ENCODE measurements around the gene CD19. TPM values are rescaled to one million over a fixed set of nuclear protein-coding genes. Genes with fewer than 3 reads are reported as not detected.

CD19 gene
- polyA plus RNA-seq, 1 donor (not counting 4 experiments of a cell fraction or from before 2014, with no cell fraction given), result not detected

DNA sequence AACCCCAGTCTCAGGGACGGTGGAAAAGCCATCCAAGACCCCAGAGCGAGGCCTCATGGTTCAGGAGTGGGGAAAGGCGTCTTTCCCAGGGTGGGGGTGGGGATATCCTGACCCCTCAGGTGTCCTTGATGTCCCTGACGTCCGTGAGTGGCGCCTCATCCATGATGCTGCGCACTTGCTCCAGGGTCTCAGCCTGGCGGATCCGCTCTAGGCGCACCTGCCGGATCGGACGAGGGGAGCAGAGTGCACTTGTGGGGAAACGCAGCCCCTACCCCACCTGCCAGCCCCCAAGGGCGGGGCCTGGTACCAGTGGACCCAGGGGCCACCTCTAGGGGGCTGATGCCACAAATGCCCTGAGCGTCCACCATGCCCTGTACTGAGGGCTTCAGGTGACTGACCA, 26.9 kb upstream of the CD19 start:
- Histone ChIP-seq H3K4me3 (ENCODE audit: control insufficient read depth in 2 of 3, extremely low read depth in 1 of 3, insufficient read depth in 2 of 3, low read depth in 1 of 3, low read length in 3 of 3) (no peak overlapping the region), H3K27me3 (ENCODE audit: control insufficient read depth, extremely low read depth, insufficient read depth, low read length) (no peaks in the 10 kb centered on the region), H3K4me2 (ENCODE audit: control insufficient read depth, extremely low read depth, insufficient read depth, low read depth, low read length) (no peak overlapping the region), H3K36me3 (ENCODE audit: control insufficient read depth in 2 of 2, extremely low read depth in 1 of 2, insufficient read depth in 2 of 2, low read length in 2 of 2) (peaks cover 0 to 16% of the 10 kb centered on the region in 2 experiments), H3K4me1 (ENCODE audit: control insufficient read depth, extremely low read depth, insufficient read depth, low read length) (no peaks in the 10 kb centered on the region), H3K79me2 (ENCODE audit: control insufficient read depth, insufficient read depth, low read length) (no peaks in the 10 kb centered on the region), H3K9me3 (ENCODE audit: control insufficient read depth, low read depth, low read length) (no peaks in the 10 kb centered on the region), H3K27ac (ENCODE audit: control insufficient read depth, insufficient read depth, low read length) (no peak overlapping the region), H3K9ac (ENCODE audit: control insufficient read depth, extremely low read depth, insufficient read depth, low read length) (no peak overlapping the region), H2AFZ (ENCODE audit: control insufficient read depth, low read length) (no peak overlapping the region), H3K9me1 (ENCODE audit: control insufficient read depth, extremely low read depth, insufficient read depth, low read length) (no peaks in the 10 kb centered on the region), H4K20me1 (ENCODE audit: control insufficient read depth, extremely low read depth, insufficient read depth, low read length) (no peaks in the 10 kb centered on the region)
- DNase-seq (ENCODE audit: low read depth, low spot score) (no peak), FAIRE-seq (no peak)
- dilution Hi-C loops (cut with MboI; ENCODE audit: extremely low pct_ligation_motif_present, low sequenced_read_pairs), result no loop called here
- no peak for TF ChIP-seq EZH2 (IDR thresholded peaks at IDR 0.05; ENCODE audit: low read length)
- TF ChIP-seq, protein P1, sequence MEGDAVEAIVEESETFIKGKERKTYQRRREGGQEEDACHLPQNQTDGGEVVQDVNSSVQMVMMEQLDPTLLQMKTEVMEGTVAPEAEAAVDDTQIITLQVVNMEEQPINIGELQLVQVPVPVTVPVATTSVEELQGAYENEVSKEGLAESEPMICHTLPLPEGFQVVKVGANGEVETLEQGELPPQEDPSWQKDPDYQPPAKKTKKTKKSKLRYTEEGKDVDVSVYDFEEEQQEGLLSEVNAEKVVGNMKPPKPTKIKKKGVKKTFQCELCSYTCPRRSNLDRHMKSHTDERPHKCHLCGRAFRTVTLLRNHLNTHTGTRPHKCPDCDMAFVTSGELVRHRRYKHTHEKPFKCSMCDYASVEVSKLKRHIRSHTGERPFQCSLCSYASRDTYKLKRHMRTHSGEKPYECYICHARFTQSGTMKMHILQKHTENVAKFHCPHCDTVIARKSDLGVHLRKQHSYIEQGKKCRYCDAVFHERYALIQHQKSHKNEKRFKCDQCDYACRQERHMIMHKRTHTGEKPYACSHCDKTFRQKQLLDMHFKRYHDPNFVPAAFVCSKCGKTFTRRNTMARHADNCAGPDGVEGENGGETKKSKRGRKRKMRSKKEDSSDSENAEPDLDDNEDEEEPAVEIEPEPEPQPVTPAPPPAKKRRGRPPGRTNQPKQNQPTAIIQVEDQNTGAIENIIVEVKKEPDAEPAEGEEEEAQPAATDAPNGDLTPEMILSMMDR (optimal IDR thresholded peaks at IDR 0.05 in 1 of 3, IDR thresholded peaks at IDR 0.05 in 1 of 3, conservative IDR thresholded peaks at IDR 0.05 in 1 of 3; ENCODE audit: extremely low read depth in 1 of 3, insufficient read depth in 2 of 3, low read length in 3 of 3), result no peak

DNA sequence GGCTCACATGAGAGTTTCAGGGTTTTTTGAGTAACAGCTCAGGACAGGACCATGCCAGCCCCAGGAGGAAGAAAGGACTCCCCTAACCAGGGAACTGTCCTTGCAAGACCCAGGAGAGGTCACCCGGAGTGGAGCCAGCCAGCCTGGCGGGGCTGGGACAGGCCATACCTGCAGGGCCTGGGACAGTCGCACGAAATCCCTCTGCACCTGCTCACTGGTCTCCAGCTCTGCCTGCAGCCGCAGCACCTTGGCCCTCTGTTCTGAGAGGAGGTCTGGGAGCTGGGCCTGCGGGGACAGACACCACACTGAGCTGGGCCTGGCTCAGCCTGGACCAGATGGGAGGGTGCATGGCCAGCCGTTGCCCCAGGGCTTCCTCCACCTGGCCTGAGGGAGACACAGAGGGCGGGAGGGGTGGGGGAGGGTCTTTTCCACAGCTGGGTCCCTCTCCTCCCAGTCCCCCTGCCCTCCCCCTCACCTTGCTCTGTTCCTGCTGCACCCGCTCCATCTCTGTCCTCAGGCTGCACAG, 26.5 kb upstream of the CD19 start:
- H3K9ac ChIP-seq (ENCODE audit: control insufficient read depth, extremely low read depth, insufficient read depth, low read length), result no peak overlapping the region
- no peaks in the 10 kb centered on the region for H3K9me3 ChIP-seq (ENCODE audit: control insufficient read depth, low read depth, low read length)
- H4K20me1 ChIP-seq (ENCODE audit: control insufficient read depth, extremely low read depth, insufficient read depth, low read length), result no peaks in the 10 kb centered on the region
- no peaks in the 10 kb centered on the region for H3K9me1 ChIP-seq (ENCODE audit: control insufficient read depth, extremely low read depth, insufficient read depth, low read length)
- FAIRE-seq, result no peak
- H3K36me3 ChIP-seq (ENCODE audit: control insufficient read depth in 2 of 2, extremely low read depth in 1 of 2, insufficient read depth in 2 of 2, low read length in 2 of 2), result peaks cover 0 to 16% of the 10 kb centered on the region in 2 experiments
- H3K79me2 ChIP-seq (ENCODE audit: control insufficient read depth, insufficient read depth, low read length), result no peaks in the 10 kb centered on the region
- dilution Hi-C loops (cut with MboI; ENCODE audit: extremely low pct_ligation_motif_present, low sequenced_read_pairs), result no loop called here
- H2AFZ ChIP-seq (ENCODE audit: control insufficient read depth, low read length), result no peak overlapping the region
- H3K4me1 ChIP-seq (ENCODE audit: control insufficient read depth, extremely low read depth, insufficient read depth, low read length), result no peaks in the 10 kb centered on the region
- no peak for DNase-seq (ENCODE audit: low read depth, low spot score)
- no peak overlapping the region for H3K27ac ChIP-seq (ENCODE audit: control insufficient read depth, insufficient read depth, low read length)
- H3K4me2 ChIP-seq (ENCODE audit: control insufficient read depth, extremely low read depth, insufficient read depth, low read depth, low read length), result no peak overlapping the region
- TF ChIP-seq, protein P1 (optimal IDR thresholded peaks at IDR 0.05 in 1 of 3, IDR thresholded peaks at IDR 0.05 in 1 of 3, conservative IDR thresholded peaks at IDR 0.05 in 1 of 3; ENCODE audit: extremely low read depth in 1 of 3, insufficient read depth in 2 of 3, low read length in 3 of 3), result no peak
- TF ChIP-seq EZH2 (IDR thresholded peaks at IDR 0.05; ENCODE audit: low read length), result no peak
- H3K4me3 ChIP-seq (ENCODE audit: control insufficient read depth in 2 of 3, extremely low read depth in 1 of 3, insufficient read depth in 2 of 3, low read depth in 1 of 3, low read length in 3 of 3), result no peak overlapping the region
- H3K27me3 ChIP-seq (ENCODE audit: control insufficient read depth, extremely low read depth, insufficient read depth, low read length), result no peaks in the 10 kb centered on the region
